HT-29 (cell line): ENCODE measurements around the gene GABPB1. TPM values are rescaled to one million over a fixed set of nuclear protein-coding genes. Genes with fewer than 3 reads are reported as not detected.

Experiments used
- DNase-seq: peaks from one replicate; pipeline ENCODE4 v3.0.0-alpha.2; 2015; ENCODE audit warnings: low spot score
- total RNA-seq: library from RNA; depleted of rRNA; stranded (reverse); fragments of >200 nt; shearing (Covaris generic); gene quantifications from 2 replicates; pipeline ENCODE4 v1.2.3, GENCODE V29; 2014

Gene GABPB1
- total RNA-seq, 1 experiment from 2014 or later, result 38.3 TPM

GRCh38 chr15:50345298-50345697 lies 9.7 kb downstream of the GABPB1 start:
- DNase-seq, result no peak

GRCh38 chr15:50344006-50344464 lies 11.0 kb downstream of the GABPB1 start:
- no peak for DNase-seq

GRCh38 chr15:50341616-50342136 lies 13.3 kb downstream of the GABPB1 start:
- no peak for DNase-seq

GRCh38 chr15:50340416-50340815 lies 14.6 kb downstream of the GABPB1 start:
- no peak for DNase-seq

- DNase-seq, result no peak
Measured at GRCh38 chr15:50339717-50340116, 15.3 kb downstream of the GABPB1 start.

GRCh38 chr15:50335251-50335650 lies 19.7 kb downstream of the GABPB1 start:
- no peak for DNase-seq

GRCh38 chr15:50333229-50333628 lies 21.8 kb downstream of the GABPB1 start:
- no peak for DNase-seq

GRCh38 chr15:50330921-50331320 lies 24.1 kb downstream of the GABPB1 start:
- no peak for DNase-seq

- DNase-seq, result no peak
Measured at GRCh38 chr15:50328116-50328515, 26.9 kb downstream of the GABPB1 start.

GRCh38 chr15:50321680-50322210 lies 33.3 kb downstream of the GABPB1 start:
- DNase-seq, result no peak

GRCh38 chr15:50320504-50320903 lies 34.5 kb downstream of the GABPB1 start:
- no peak for DNase-seq

- no peak for DNase-seq
Measured at GRCh38 chr15:50318697-50319096, 36.3 kb downstream of the GABPB1 start.

- DNase-seq, result peak; percentile 73
Measured at GRCh38 chr15:50315814-50316630, 39.0 kb downstream of the GABPB1 start.

GRCh38 chr15:50312636-50313035 lies 42.4 kb downstream of the GABPB1 start:
- DNase-seq, result no peak

- DNase-seq, result no peak
Measured at GRCh38 chr15:50307799-50308198, 47.2 kb downstream of the GABPB1 start.

- no peak for DNase-seq
Measured at GRCh38 chr15:50304836-50305235, 50.2 kb downstream of the GABPB1 start.

GRCh38 chr15:50302581-50302980 lies 52.4 kb downstream of the GABPB1 start:
- DNase-seq, result no peak

- no peak for DNase-seq
Measured at GRCh38 chr15:50298340-50298739, 56.7 kb downstream of the GABPB1 start.

- no peak for DNase-seq
Measured at GRCh38 chr15:50295966-50296365, 59.0 kb downstream of the GABPB1 start.

- no peak for DNase-seq
Measured at GRCh38 chr15:50289749-50290148, 65.2 kb downstream of the GABPB1 start.

GRCh38 chr15:50287324-50288116 lies 67.5 kb downstream of the GABPB1 start:
- no peak for DNase-seq

- DNase-seq, result no peak
Measured at GRCh38 chr15:50281427-50281826, 73.6 kb downstream of the GABPB1 start.
